Activated B cell treated with CpG ODN at 0.5 μM for 24 hours (primary cell): ENCODE measurements around the gene PLPPR1. TPM values are rescaled to one million over a fixed set of nuclear protein-coding genes. Genes with fewer than 3 reads are reported as not detected.

ENCODE experiments used
- ATAC-seq: fragments of 200-7000 bp; cut with Tn5 transposase; one replicate; pipeline ENCODE4 v1.10.0; 2021; ENCODE audit warnings: low read depth, mild to moderate bottlenecking, moderate library complexity
- CTCF ChIA-PET: fragments of 350-600 bp; sonication (Branson Sonifier 250); formaldehyde crosslinking; loops from one replicate; lab custom pipeline; 2021; ENCODE audit warnings: antibody characterized with exemption; lab: Charles Lee
- POLR2A ChIA-PET: fragments of 350-600 bp; sonication (Branson Sonifier 250); formaldehyde crosslinking; loops from one replicate; lab custom pipeline; 2021; ENCODE audit warnings: antibody characterized with exemption; lab: Charles Lee
- DNase-seq: peaks from one replicate; pipeline ENCODE4 v3.0.0; 2022
- H3K27ac Mint-ChIP-seq: one replicate; pipeline ENCODE4 v1.8.0; 2020; ENCODE audit warnings: mixed read lengths
- H3K27me3 Mint-ChIP-seq: one replicate; pipeline ENCODE4 v1.8.0; 2021; ENCODE audit warnings: mixed read lengths
- H3K36me3 Mint-ChIP-seq: one replicate; pipeline ENCODE4 v1.8.0; 2021; ENCODE audit warnings: low read depth, mixed read lengths
- H3K4me1 Mint-ChIP-seq: one replicate; pipeline ENCODE4 v1.8.0; 2021; ENCODE audit warnings: mixed read lengths
- H3K4me3 Mint-ChIP-seq: one replicate; pipeline ENCODE4 v1.8.0; 2020; ENCODE audit warnings: mild to moderate bottlenecking, mixed read lengths
- H3K9me3 Mint-ChIP-seq: one replicate; pipeline ENCODE4 v1.8.0; 2020; ENCODE audit warnings: mixed read lengths
- CTCF ChIP-seq: fragments of 200-600 bp; IDR thresholded peaks from one replicate; pipeline ENCODE4 v1.8.0; 2022; ENCODE audit warnings: antibody characterized with exemption, mild to moderate bottlenecking
- intact Hi-C: fragments of 100-400 bp; cut with micrococcal nuclease; formaldehyde crosslinking; loops from one replicate; pipeline ENCODE4 v1.15.1; 2024
- total RNA-seq: library from RNA; stranded (reverse); gene quantifications from 2 replicates; pipeline ENCODE4 v1.2.3, GENCODE V29; 2022

The PLPPR1 gene
- total RNA-seq, 1 donor from 2014 or later, result not detected

- CTCF ChIA-PET, result no interaction called here
- Mint-ChIP-seq H3K36me3 (no peaks in the 10 kb centered on the region), H3K4me1 (no peaks in the 10 kb centered on the region), H3K27ac (no peak overlapping the region), H3K27me3 (no peaks in the 10 kb centered on the region), H3K9me3 (no peaks in the 10 kb centered on the region), H3K4me3 (no peak overlapping the region)
- DNase-seq, result no peak
- POLR2A ChIA-PET, result no interaction called here
- TF ChIP-seq CTCF, result no peak
- ATAC-seq, result no peak
- intact Hi-C loops, result no loop called here
These were observed 336.7 kb downstream of the PLPPR1 start for GRCh38 chr9:101365181-101365580.

DNA sequence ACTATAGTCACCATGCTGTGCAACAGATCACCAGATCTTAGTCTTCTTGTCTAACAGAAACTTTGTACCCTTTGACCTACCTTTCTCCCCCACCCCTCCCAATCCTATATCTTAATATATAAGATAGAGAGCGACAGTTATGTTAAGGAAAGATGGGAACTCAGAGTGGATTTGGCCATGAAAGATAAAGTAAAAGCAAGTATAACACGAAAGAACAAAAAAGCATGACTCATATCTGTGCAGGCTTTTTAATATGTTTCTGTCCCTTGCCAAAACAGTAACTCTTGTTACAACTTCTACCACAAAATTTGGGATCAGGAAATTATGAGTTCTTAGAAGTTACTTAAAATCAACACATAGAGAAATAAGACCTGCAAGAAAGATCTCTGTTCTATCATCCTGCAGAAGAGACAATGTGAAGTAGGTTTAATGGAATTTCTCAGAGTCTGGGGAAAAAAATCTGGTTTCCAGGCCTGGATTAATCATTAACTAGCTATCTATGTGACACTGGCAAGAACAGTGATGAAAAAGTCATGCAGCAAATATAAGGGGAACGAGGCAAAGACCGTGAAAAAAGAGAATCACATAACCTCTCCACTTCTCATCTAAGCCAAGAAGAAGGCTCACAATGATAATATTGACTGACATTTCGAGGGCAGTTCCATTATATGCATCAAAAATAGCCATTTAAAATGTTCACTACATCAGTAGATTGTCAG is 337.7 kb downstream of the PLPPR1 start:
- POLR2A ChIA-PET, result no interaction called here
- TF ChIP-seq CTCF, result no peak
- H3K27ac Mint-ChIP-seq, result no peak overlapping the region
- H3K4me3 Mint-ChIP-seq, result no peak overlapping the region
- H3K36me3 Mint-ChIP-seq, result no peaks in the 10 kb centered on the region
- ATAC-seq, result no peak
- CTCF ChIA-PET, result no interaction called here
- intact Hi-C loops, result no loop called here
- peaks cover 4% of the 10 kb centered on the region for H3K27me3 Mint-ChIP-seq
- no peaks in the 10 kb centered on the region for H3K9me3 Mint-ChIP-seq
- no peak for DNase-seq
- H3K4me1 Mint-ChIP-seq, result no peaks in the 10 kb centered on the region

- Mint-ChIP-seq H3K4me1 (no peaks in the 10 kb centered on the region), H3K36me3 (no peaks in the 10 kb centered on the region), H3K9me3 (no peaks in the 10 kb centered on the region), H3K27ac (no peak overlapping the region), H3K27me3 (peaks cover 4% of the 10 kb centered on the region), H3K4me3 (no peak overlapping the region)
- CTCF ChIA-PET, result no interaction called here
- POLR2A ChIA-PET, result no interaction called here
- intact Hi-C loops, result no loop called here
- ATAC-seq (no peak), DNase-seq (no peak)
- TF ChIP-seq CTCF, result no peak
These were observed 338.8 kb downstream of the PLPPR1 start for GRCh38 chr9:101367323-101367722.

- no peaks in the 10 kb centered on the region for H3K36me3 Mint-ChIP-seq
- no peak for TF ChIP-seq CTCF
- H3K4me3 Mint-ChIP-seq, result no peak overlapping the region
- DNase-seq, result no peak
- H3K9me3 Mint-ChIP-seq, result no peaks in the 10 kb centered on the region
- no peaks in the 10 kb centered on the region for H3K4me1 Mint-ChIP-seq
- ATAC-seq, result no peak
- peaks cover 4% of the 10 kb centered on the region for H3K27me3 Mint-ChIP-seq
- POLR2A ChIA-PET, result no interaction called here
- CTCF ChIA-PET, result interaction anchor here (0.9 kb wide), 1 partner anchor 57 kb away, joined by 3 read pairs; no protein-coding TSS in a partner anchor
- H3K27ac Mint-ChIP-seq, result no peak overlapping the region
- intact Hi-C loops, result no loop called here
These were observed 340.8 kb downstream of the PLPPR1 start for GRCh38 chr9:101369286-101369685.

GRCh38 chr9:101369884-101370531 is 341.5 kb downstream of the PLPPR1 start:
- CTCF ChIA-PET, result interaction anchor here (1.1 kb wide), 1 partner anchor 13 kb away, joined by 3 read pairs; no protein-coding TSS in a partner anchor
- H3K4me3 Mint-ChIP-seq, result no peak overlapping the region

More at GRCh38 chr9:101369884-101370531, 341.5 kb downstream of the PLPPR1 start:
- ATAC-seq, result no peak
- Mint-ChIP-seq H3K4me1 (no peaks in the 10 kb centered on the region), H3K27me3 (peaks cover 4% of the 10 kb centered on the region), H3K9me3 (no peaks in the 10 kb centered on the region), H3K27ac (no peak overlapping the region), H3K36me3 (no peaks in the 10 kb centered on the region)
- intact Hi-C loops, result no loop called here
- TF ChIP-seq CTCF, result no peak
- no peak for DNase-seq
- POLR2A ChIA-PET, result no interaction called here
